D341Med (cell line): ENCODE data around the gene FBXL16.

Experiments
- DNase-seq: peaks from one replicate; pipeline ENCODE4 v3.0.0; 2012; ENCODE audit warnings: low spot score

FBXL16 gene

GRCh38 chr16:722835-723633, 17.4 kb upstream of the FBXL16 start:
- no peak for DNase-seq

- DNase-seq: no peak
These were observed 16.4 kb upstream of the FBXL16 start for GRCh38 chr16:721765-722540.

- peak; percentile 92 for DNase-seq
These were observed 15.6 kb upstream of the FBXL16 start, which contains the start of gene ANTKMT for GRCh38 chr16:720990-721764. TSS of gene ANTKMT (plus strand) at chr16:721146. CDS start at chr16:721275, 129 bp downstream.

GRCh38 chr16:720447-720989, 14.9 kb upstream of the FBXL16 start:
- DNase-seq: peak; percentile 71

GRCh38 chr16:719815-720446, 14.3 kb upstream of the FBXL16 start:
- no peak for DNase-seq

GRCh38 chr16:718922-719321, 13.3 kb upstream of the FBXL16 start:
- no peak for DNase-seq

- no peak for DNase-seq
These were observed 12.8 kb upstream of the FBXL16 start for GRCh38 chr16:718389-718788.

GRCh38 chr16:717450-718245, 12.0 kb upstream of the FBXL16 start:
- DNase-seq: no peak

- DNase-seq: no peak
These were observed 11.2 kb upstream of the FBXL16 start for GRCh38 chr16:716768-717325.

- DNase-seq: no peak
These were observed 10.6 kb upstream of the FBXL16 start for GRCh38 chr16:716200-716568.

- peak; percentile 71 for DNase-seq
These were observed 10.0 kb upstream of the FBXL16 start for GRCh38 chr16:715477-716199.

GRCh38 chr16:714558-715476, 9.2 kb upstream of the FBXL16 start, which contains the start of gene METRN:
TSS of gene METRN (plus strand) at chr16:715118. CDS start at chr16:715290, 172 bp downstream.
- peak; percentile 94 for DNase-seq

- no peak for DNase-seq
These were observed 8.5 kb upstream of the FBXL16 start for GRCh38 chr16:714079-714478.

GRCh38 chr16:712740-713250, 7.2 kb upstream of the FBXL16 start:
- DNase-seq: peak; percentile 56

- DNase-seq: peak; percentile 86
These were observed 6.1 kb upstream of the FBXL16 start for GRCh38 chr16:711548-712320.

GRCh38 chr16:711084-711483, 5.5 kb upstream of the FBXL16 start:
- no peak for DNase-seq

- DNase-seq: no peak
These were observed 5.0 kb upstream of the FBXL16 start for GRCh38 chr16:710500-711075.
